H1 (cell line): ENCODE results near the gene FAM181B. TPM values are rescaled to one million over a fixed set of nuclear protein-coding genes. Genes with fewer than 3 reads are reported as not detected.

Source experiments
- CTCF ChIA-PET: fragments of 300-600 bp; sonication (Branson Sonifier 250); formaldehyde crosslinking; loops from one replicate; lab custom pipeline; 2021; ENCODE audit not compliant: partially characterized antibody; lab: Charles Lee
- POLR2A ChIA-PET: fragments of 300-600 bp; sonication (Branson Sonifier 250); formaldehyde crosslinking; loops from one replicate; lab custom pipeline; 2021; ENCODE audit warnings: inconsistent platforms; ENCODE audit not compliant: partially characterized antibody; lab: Charles Lee
- DNase-seq, 2 experiments: peaks; one replicate each; pipeline versions ENCODE4 v3.0.0 to v3.0.0-alpha.2; 2010 to 2022; ENCODE audit warnings: low spot score in 2 of 2, low read depth in 1 of 2, mixed read lengths in 1 of 2
- FAIRE-seq: peaks from 2 replicates; lab custom pipeline; 2011; peaks lifted over from hg19 to GRCh38; lab: Jason Lieb, UNC
- H2AFZ ChIP-seq: 2 replicates; pipeline ENCODE4 v1.8.1; 2012; ENCODE audit warnings: low read length, inconsistent platforms
- H2AK5ac ChIP-seq: 2 replicates; pipeline ENCODE4 v1.6.1; 2013; ENCODE audit warnings: low read depth, low read length
- H2BK120ac ChIP-seq: replicated peaks from 2 replicates; pipeline ENCODE3; 2013; ENCODE audit warnings: low read depth, low read length, inconsistent platforms
- H2BK12ac ChIP-seq: 2 replicates; pipeline ENCODE4 v1.6.1; 2013; ENCODE audit warnings: low read depth, low read length
- H2BK15ac ChIP-seq: 2 replicates; pipeline ENCODE4 v1.6.1; 2013; ENCODE audit warnings: low read length
- H2BK20ac ChIP-seq: 2 replicates; pipeline ENCODE4 v1.6.1; 2013; ENCODE audit warnings: low read length
- H2BK5ac ChIP-seq: 2 replicates; pipeline ENCODE4 v1.6.1; 2013; ENCODE audit warnings: low read depth, low read length
- H3K14ac ChIP-seq: 2 replicates; pipeline ENCODE4 v1.6.1; 2013; ENCODE audit warnings: inconsistent platforms; ENCODE audit not compliant: insufficient read length
- H3K18ac ChIP-seq: 2 replicates; pipeline ENCODE4 v1.6.1; 2013; ENCODE audit warnings: low read length; ENCODE audit errors: extremely low read depth
- H3K23ac ChIP-seq: 2 replicates; pipeline ENCODE4 v1.6.1; 2013; ENCODE audit warnings: inconsistent platforms; ENCODE audit not compliant: insufficient read length
- H3K23me2 ChIP-seq: 2 replicates; pipeline ENCODE4 v1.6.1; 2013; ENCODE audit warnings: low read depth, low read length
- H3K27ac ChIP-seq: 2 replicates; pipeline ENCODE4 v1.6.1; 2011; ENCODE audit warnings: low read depth, low read length, inconsistent platforms
- H3K27me3 ChIP-seq, 4 experiments: replicated peaks in 1 of 4; 1 replicate in 1 of 4; 2 replicates in 3 of 4; pipeline versions ENCODE4 v1.6.1 to v1.8.1; 2011 to 2013; ENCODE audit warnings: low read length in 3 of 4, mild to moderate bottlenecking in 3 of 4, inconsistent platforms in 2 of 4, mixed read lengths in 2 of 4, moderate library complexity in 1 of 4; ENCODE audit not compliant: control insufficient read depth in 3 of 4, insufficient read depth in 3 of 4; ENCODE audit errors: extremely low read depth in 1 of 4
- H3K36me3 ChIP-seq, 4 experiments: 2 replicates each; pipeline versions ENCODE4 v1.6.1 to v1.8.1; 2011 to 2013; ENCODE audit warnings: mild to moderate bottlenecking in 4 of 4, low read length in 3 of 4, moderate library complexity in 2 of 4, control low read depth in 1 of 4, inconsistent platforms in 1 of 4; ENCODE audit not compliant: insufficient read depth in 4 of 4, control insufficient read depth in 2 of 4
- H3K4ac ChIP-seq: replicated peaks from 2 replicates; pipeline ENCODE3; 2013; ENCODE audit warnings: low read length, low read depth, mixed read lengths, inconsistent platforms; ENCODE audit not compliant: insufficient read length
- H3K4me1 ChIP-seq, 4 experiments: replicated peaks in 1 of 4; 1 replicate in 1 of 4; 2 replicates in 3 of 4; pipeline versions ENCODE4 v1.6.1 to v1.8.1; 2011 to 2013; ENCODE audit warnings: low read length in 3 of 4, inconsistent platforms in 2 of 4, mixed read lengths in 1 of 4; ENCODE audit not compliant: insufficient read depth in 4 of 4, control insufficient read depth in 3 of 4
- H3K4me2 ChIP-seq, 2 experiments: 2 replicates each; pipeline versions ENCODE4 v1.6.1 to v1.8.1; 2011 to 2013; ENCODE audit warnings: low read depth in 2 of 2, low read length in 2 of 2, control low read depth in 1 of 2, inconsistent platforms in 1 of 2, mild to moderate bottlenecking in 1 of 2; ENCODE audit not compliant: insufficient read depth in 1 of 2
- H3K4me3 ChIP-seq, 4 experiments: fragments of 200-600, 300-600 bp in 1 of 4; sonication (generic), shearing (Covaris generic), sonication (Bioruptor Twin) in 1 of 4; 2 replicates each; pipeline versions ENCODE4 v1.5.1 to v1.8.1; 2011 to 2016; ENCODE audit warnings: low read length in 4 of 4, low read depth in 3 of 4, control low read depth in 2 of 4, inconsistent platforms in 2 of 4, mild to moderate bottlenecking in 2 of 4, mixed read lengths in 1 of 4, moderate library complexity in 1 of 4; ENCODE audit not compliant: insufficient read depth in 2 of 4; ENCODE audit errors: extremely low read depth in 1 of 4
- H3K56ac ChIP-seq: replicated peaks from 2 replicates; pipeline ENCODE3; 2013; ENCODE audit warnings: low read depth, mild to moderate bottlenecking, mixed read lengths, low read length, inconsistent platforms; ENCODE audit not compliant: insufficient read length
- H3K79me1 ChIP-seq: 2 replicates; pipeline ENCODE4 v1.6.1; 2013; ENCODE audit warnings: low read depth, low read length, control low read depth
- H3K79me2 ChIP-seq, 2 experiments: 2 replicates each; pipeline versions ENCODE4 v1.6.1 to v1.8.1; 2012 to 2013; ENCODE audit warnings: low read length in 2 of 2, mild to moderate bottlenecking in 2 of 2, inconsistent platforms in 1 of 2; ENCODE audit not compliant: insufficient read depth in 2 of 2, control insufficient read depth in 1 of 2
- H3K9ac ChIP-seq, 4 experiments: replicated peaks in 1 of 4; 1 replicate in 1 of 4; 2 replicates in 3 of 4; pipeline versions ENCODE4 v1.6.1 to v1.8.1; 2011 to 2013; ENCODE audit warnings: low read depth in 3 of 4, low read length in 3 of 4, control low read depth in 2 of 4, mild to moderate bottlenecking in 2 of 4, moderate library complexity in 2 of 4, inconsistent platforms in 1 of 4; ENCODE audit errors: extremely low read depth in 1 of 4
- H3K9me3 ChIP-seq, 2 experiments: 2 replicates each; pipeline versions ENCODE4 v1.6.1 to v1.8.1; 2012 to 2013; ENCODE audit warnings: mild to moderate bottlenecking in 2 of 2, moderate library complexity in 2 of 2, control low read depth in 1 of 2, inconsistent platforms in 1 of 2, low read depth in 1 of 2, low read length in 1 of 2, mixed read lengths in 1 of 2; ENCODE audit not compliant: insufficient read depth in 2 of 2
- H4K20me1 ChIP-seq, 2 experiments: replicated peaks in 1 of 2; 2 replicates each; pipeline versions ENCODE3 to v1.8.1; 2011 to 2013; ENCODE audit warnings: inconsistent platforms in 2 of 2, low read length in 2 of 2, mild to moderate bottlenecking in 1 of 2; ENCODE audit not compliant: insufficient read depth in 2 of 2, control insufficient read depth in 1 of 2
- H4K5ac ChIP-seq: 2 replicates; pipeline ENCODE4 v1.6.1; 2013; ENCODE audit warnings: low read length, low read depth, mixed read lengths, inconsistent platforms; ENCODE audit not compliant: insufficient read length
- H4K8ac ChIP-seq: 2 replicates; pipeline ENCODE4 v1.8.0; 2013; ENCODE audit warnings: mild to moderate bottlenecking, moderate library complexity, low read length, inconsistent platforms; ENCODE audit not compliant: insufficient read depth; ENCODE audit errors: extremely low read depth
- H4K91ac ChIP-seq: replicated peaks from 2 replicates; pipeline ENCODE3; 2013; ENCODE audit warnings: low read length, mixed read lengths, inconsistent platforms; ENCODE audit not compliant: insufficient read length
- CEBPB ChIP-seq: IDR thresholded peaks from 2 replicates; pipeline ENCODE4 v1.6.1; 2012; ENCODE audit warnings: low read depth, low read length
- CTBP2 ChIP-seq: IDR thresholded peaks from 2 replicates; pipeline ENCODE4 v1.7.0; 2011; ENCODE audit warnings: borderline replicate concordance, mild to moderate bottlenecking, moderate library complexity, mixed read lengths, low read length; ENCODE audit not compliant: insufficient read depth, insufficient read length
- GTF2F1 ChIP-seq: IDR thresholded peaks from 2 replicates; pipeline ENCODE4 v1.6.1; 2012; ENCODE audit warnings: low read depth, low read length, improper control_type of control experiment, borderline replicate concordance
- HDAC6 ChIP-seq: IDR thresholded peaks from one replicate; pipeline ENCODE4 v1.7.1; 2012; ENCODE audit warnings: low read depth, mild to moderate bottlenecking, inconsistent platforms, low read length, moderate library complexity
- JUND ChIP-seq: IDR thresholded peaks from 2 replicates; pipeline ENCODE4 v1.6.1; 2011; ENCODE audit warnings: mild to moderate bottlenecking, improper control_type of control experiment, low read length
- SIRT6 ChIP-seq: IDR thresholded peaks from one replicate; pipeline ENCODE4 v1.7.1; 2012; ENCODE audit warnings: low read length, inconsistent platforms
- TBP ChIP-seq: IDR thresholded peaks from 2 replicates; pipeline ENCODE4 v1.6.1; 2011; ENCODE audit warnings: low read depth, low read length, improper control_type of control experiment
- WGBS, 2 experiments: shearing (Covaris generic) in 1 of 2; methylation state at CpG; one replicate each; pipeline versions ENCODE4 v1.1.6 to v1.1.7; 2013 to 2015; ENCODE audit warnings: low lambda C conversion rate in 2 of 2, mixed read lengths in 2 of 2, inconsistent platforms in 1 of 2, low coverage in 1 of 2, missing lambda C conversion rate in 1 of 2; ENCODE audit not compliant: insufficient replicate concordance in 2 of 2, insufficient coverage in 1 of 2, insufficient read length in 1 of 2; ENCODE audit errors: extremely low coverage in 1 of 2, missing lambda C conversion rate in 1 of 2; 5-methylcytosine and 5-hydroxymethylcytosine counted together
- polyA plus RNA-seq, 7 experiments: library from polyadenylated mRNA; depleted of rRNA in 3 of 7; stranded (reverse) in 5 of 7; unstranded in 2 of 7; fragments of >200 nt in 5 of 7; fragments of 200-250 nt in 2 of 7; gene quantifications; 1 replicate in 5 of 7; 2 replicates in 1 of 7; 4 replicates in 1 of 7; pipeline versions ENCODE4 v1.2.1 to v1.2.3, GENCODE V29; 2011 to 2013; ENCODE audit warnings: missing spikeins in 2 of 7, mixed read lengths in 2 of 7
- total RNA-seq: library from RNA; stranded (reverse); fragmentation: NEBNext Ultra II Directional; extraction: Animal tissue kit (Norgen Biotek cat#: 25700); gene quantifications from 2 replicates; pipeline ENCODE4 v1.2.1, GENCODE V29; 2021
- TF ChIP-seq, protein P1 (sequence below): IDR thresholded peaks from 2 replicates; pipeline ENCODE4 v1.6.1; 2012; ENCODE audit warnings: inconsistent platforms

FAM181B gene
- total and polyA plus RNA-seq, 2 of the 8 experiments (the other 6 are each of a cell fraction or from before 2014, with no cell fraction given), result 0.21 to 0.37 TPM

GRCh38 chr11:82757660-82758357 is 24.1 kb upstream of the FAM181B start:
- Histone ChIP-seq H4K20me1 (no peaks in the 10 kb centered on the region), H3K9ac (no peak overlapping the region), H4K8ac (no peak overlapping the region), H2AFZ (no peak overlapping the region), H2BK120ac (no peak overlapping the region), H3K14ac (no peak overlapping the region), H3K23ac (no peak overlapping the region), H3K4me3 (no peak overlapping the region), H3K79me1 (no peaks in the 10 kb centered on the region), H3K27me3 (no peaks in the 10 kb centered on the region), H3K23me2 (no peaks in the 10 kb centered on the region), H2BK12ac (no peak overlapping the region), H3K36me3 (no peaks in the 10 kb centered on the region), H3K18ac (no peak overlapping the region), H3K27ac (no peak overlapping the region), H3K56ac (no peak overlapping the region), H3K4me2 (no peak overlapping the region), H3K79me2 (no peaks in the 10 kb centered on the region), H2AK5ac (no peak overlapping the region), H4K5ac (no peak overlapping the region), H3K4me1 (peaks cover 0 to 4% (median 1%) of the 10 kb centered on the region in 4 experiments; a peak in 3 of 7 replicates), H3K4ac (no peak overlapping the region), H3K9me3 (no peaks in the 10 kb centered on the region), H2BK15ac (no peak overlapping the region), H2BK5ac (no peak overlapping the region), H4K91ac (no peak overlapping the region), H2BK20ac (no peak overlapping the region)
- DNase-seq (no peak), FAIRE-seq (no peak)
- WGBS, 2 experiments, result 85% methylated on average over 3 of the region's 3 CpGs; no CpG with 5 or more reads in 1 of the 2 experiments
- TF ChIP-seq TBP (no peak), SIRT6 (no peak), GTF2F1 (no peak), CEBPB (no peak), CTBP2 (no peak), HDAC6 (no peak), JUND (no peak)
- TF ChIP-seq, protein P1, sequence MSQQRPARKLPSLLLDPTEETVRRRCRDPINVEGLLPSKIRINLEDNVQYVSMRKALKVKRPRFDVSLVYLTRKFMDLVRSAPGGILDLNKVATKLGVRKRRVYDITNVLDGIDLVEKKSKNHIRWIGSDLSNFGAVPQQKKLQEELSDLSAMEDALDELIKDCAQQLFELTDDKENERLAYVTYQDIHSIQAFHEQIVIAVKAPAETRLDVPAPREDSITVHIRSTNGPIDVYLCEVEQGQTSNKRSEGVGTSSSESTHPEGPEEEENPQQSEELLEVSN, result no peak
- CTCF ChIA-PET, result interaction anchor here (0.9 to 1.6 kb wide), 3 partner anchors 8 to 27 kb away, joined by 3 to 9 read pairs (median 4); no protein-coding TSS in a partner anchor
- POLR2A ChIA-PET, result no interaction called here
